GM23248 (cell line): Measurements from ENCODE around the gene ADCY1. TPM values are rescaled to one million over a fixed set of nuclear protein-coding genes. Genes with fewer than 3 reads are reported as not detected.
"Not testable (repeated sequence)": the region's sequence is repeated elsewhere in the genome, so short reads cannot be mapped to it uniquely, and the experiment has no call there.

Source experiments
- DNase-seq: peaks from one replicate; pipeline ENCODE4 v3.0.0-alpha.2; 2015
- H2AFZ ChIP-seq: fragments of 200-600 bp; sonication (generic); 2 replicates; pipeline ENCODE4 v1.6.1; 2016; ENCODE audit warnings: antibody characterized with exemption
- H3F3A ChIP-seq: fragments of 200-600 bp; sonication (generic); 2 replicates; pipeline ENCODE4 v1.6.1; 2016; ENCODE audit warnings: mild to moderate bottlenecking, antibody characterized with exemption, mixed run types; ENCODE audit not compliant: insufficient read depth
- H3K27ac ChIP-seq: fragments of 200-600 bp; sonication (generic); 2 replicates; pipeline ENCODE4 v1.5.1; 2016; ENCODE audit warnings: mild to moderate bottlenecking
- H3K27me3 ChIP-seq: fragments of 200-600 bp; sonication (generic); replicated peaks from 2 replicates; pipeline ENCODE4 v1.6.1; 2016; ENCODE audit warnings: mild to moderate bottlenecking; ENCODE audit not compliant: insufficient read depth
- H3K36me3 ChIP-seq: fragments of 200-600 bp; sonication (generic); 2 replicates; pipeline ENCODE4 v1.6.1; 2016; ENCODE audit warnings: low read depth, mild to moderate bottlenecking
- H3K4me1 ChIP-seq: fragments of 200-600 bp; sonication (generic); 2 replicates; pipeline ENCODE4 v1.6.1; 2016; ENCODE audit warnings: mild to moderate bottlenecking; ENCODE audit not compliant: insufficient read depth
- H3K4me2 ChIP-seq: fragments of 200-600 bp; sonication (generic); one replicate; pipeline ENCODE4 v1.6.1; 2016; ENCODE audit warnings: mild to moderate bottlenecking; ENCODE audit not compliant: unreplicated experiment
- H3K4me3 ChIP-seq: fragments of 200-600 bp; sonication (generic); 2 replicates; pipeline ENCODE4 v1.5.1; 2016; ENCODE audit warnings: mild to moderate bottlenecking
- H3K79me2 ChIP-seq: fragments of 200-600 bp; sonication (generic); 2 replicates; pipeline ENCODE4 v1.6.1; 2016; ENCODE audit warnings: mild to moderate bottlenecking; ENCODE audit not compliant: insufficient read depth
- H3K9ac ChIP-seq: fragments of 200-600 bp; sonication (generic); 2 replicates; pipeline ENCODE4 v1.6.1; 2016; ENCODE audit warnings: mild to moderate bottlenecking
- H3K9me2 ChIP-seq: fragments of 200-600 bp; sonication (generic); 2 replicates; pipeline ENCODE4 v1.6.1; 2016; ENCODE audit warnings: mixed run types, mild to moderate bottlenecking, moderate library complexity; ENCODE audit not compliant: insufficient read depth
- H3K9me3 ChIP-seq: fragments of 200-600 bp; sonication (generic); one replicate; pipeline ENCODE4 v1.6.1; 2017; ENCODE audit warnings: low read depth
- H4K20me1 ChIP-seq: fragments of 200-600 bp; sonication (generic); 2 replicates; pipeline ENCODE4 v1.6.0; 2016; ENCODE audit not compliant: insufficient read depth
- EZH2 ChIP-seq: fragments of 200-600 bp; sonication (generic); IDR thresholded peaks from 2 replicates; pipeline ENCODE4 v1.6.1; 2018; ENCODE audit warnings: antibody characterized with exemption, mild to moderate bottlenecking; ENCODE audit not compliant: insufficient read depth, poor library complexity, severe bottlenecking
- EZH2phosphoT487 ChIP-seq: fragments of 200-600 bp; sonication (generic); IDR thresholded peaks from 2 replicates; pipeline ENCODE4 v1.6.1; 2018; ENCODE audit warnings: antibody characterized with exemption, moderate library complexity, mild to moderate bottlenecking, low read depth; ENCODE audit not compliant: insufficient read depth
- WGBS, 2 experiments: methylation state at CpG; one replicate each; pipeline ENCODE4 v1.1.6; 2015 to 2017; ENCODE audit warnings: low lambda C conversion rate in 2 of 2, low coverage in 1 of 2; ENCODE audit errors: missing lambda C conversion rate in 2 of 2; 5-methylcytosine and 5-hydroxymethylcytosine counted together
- in situ Hi-C: fragments of 300-500 bp; cut with MboI; formaldehyde crosslinking; loops from 2 replicates; pipeline ENCODE4 v1.15.0; 2020
- polyA plus RNA-seq: library from polyadenylated mRNA; unstranded; fragments of >200 nt; fragmentation: Nextera tagmentation; extraction: Ambion mirVana; gene quantifications from 2 replicates; pipeline ENCODE4 v1.2.1, GENCODE V29; 2016
- total RNA-seq: library from RNA; depleted of rRNA; stranded (reverse); fragments of >200 nt; shearing (Covaris generic); gene quantifications from 2 replicates; pipeline ENCODE4 v1.2.3, GENCODE V29; 2014

ADCY1 gene
- total and polyA plus RNA-seq, 2 experiments from 2014 or later, result 0.11 TPM; not detected in 1

- Histone ChIP-seq H3K79me2 (no peaks in the 10 kb centered on the region), H3K9me3 (no peaks in the 10 kb centered on the region), H2AFZ (no peak overlapping the region), H3K9me2 (no peaks in the 10 kb centered on the region), H3K27me3 (no peaks in the 10 kb centered on the region), H3K4me3 (no peak overlapping the region), H4K20me1 (no peaks in the 10 kb centered on the region), H3K36me3 (no peaks in the 10 kb centered on the region), H3K4me1 (no peaks in the 10 kb centered on the region), H3K4me2 (no peak overlapping the region), H3K27ac (no peak overlapping the region), H3K9ac (no peak overlapping the region), H3F3A (no peaks in the 10 kb centered on the region)
- TF ChIP-seq EZH2phosphoT487, result no peak
- TF ChIP-seq EZH2, result no peak
- no peak for DNase-seq
- in situ Hi-C loops, result no loop called here
- WGBS, 2 experiments, result 76 to 78% methylated on average over 17 of the region's 17 CpGs
Measured at GRCh38 chr7:45717537-45718235, 143.5 kb downstream of the ADCY1 start.

- 55 to 58% methylated on average over 12 of the region's 12 CpGs for WGBS, 2 experiments
- H3K27me3 ChIP-seq, result no peaks in the 10 kb centered on the region
- DNase-seq, result no peak
Measured at GRCh38 chr7:45718464-45719330, 144.5 kb downstream of the ADCY1 start.

GRCh38 chr7:45720989-45721388, 146.8 kb downstream of the ADCY1 start:
- no peak for DNase-seq
- Histone ChIP-seq H3K9me3 (no peaks in the 10 kb centered on the region), H3K36me3 (peaks cover 20% of the 10 kb centered on the region), H3K4me1 (no peaks in the 10 kb centered on the region), H3K27me3 (no peaks in the 10 kb centered on the region), H3K4me2 (no peak overlapping the region), H3K79me2 (no peaks in the 10 kb centered on the region), H3K27ac (no peak overlapping the region), H4K20me1 (no peaks in the 10 kb centered on the region), H2AFZ (no peak overlapping the region), H3K4me3 (no peak overlapping the region), H3K9me2 (no peaks in the 10 kb centered on the region), H3F3A (peaks cover 3% of the 10 kb centered on the region; the same call in 1 of the 2 replicates), H3K9ac (no peak overlapping the region)
- in situ Hi-C loops, result no loop called here
- TF ChIP-seq EZH2, result no peak
- no peak for TF ChIP-seq EZH2phosphoT487
- 98 to 100% methylated on average over 3 of the region's 3 CpGs for WGBS, 2 experiments

More at GRCh38 chr7:45718464-45719330, 144.5 kb downstream of the ADCY1 start:
- H2AFZ ChIP-seq, result no peak overlapping the region
- no peak overlapping the region for H3K27ac ChIP-seq
- H3K9me3 ChIP-seq, result no peaks in the 10 kb centered on the region
- no peaks in the 10 kb centered on the region for H3K9me2 ChIP-seq
- no peaks in the 10 kb centered on the region for H3K4me1 ChIP-seq
- no peak overlapping the region for H3K4me3 ChIP-seq
- no peak overlapping the region for H3K9ac ChIP-seq
- no peak overlapping the region for H3K4me2 ChIP-seq
- in situ Hi-C loops, result no loop called here
- no peaks in the 10 kb centered on the region for H4K20me1 ChIP-seq
- H3K79me2 ChIP-seq, result no peaks in the 10 kb centered on the region
- TF ChIP-seq EZH2phosphoT487 (no peak), EZH2 (no peak)
- peaks cover under 1% of the 10 kb centered on the region; the same call in 1 of the 2 replicates for H3F3A ChIP-seq
- H3K36me3 ChIP-seq, result peaks cover 4% of the 10 kb centered on the region; the same call in 1 of the 2 replicates

GRCh38 chr7:45721686-45722598, 147.8 kb downstream of the ADCY1 start:
- TF ChIP-seq EZH2 (no peak), EZH2phosphoT487 (no peak)
- Histone ChIP-seq H3K9ac (no peak overlapping the region), H3K27ac (no peak overlapping the region), H3F3A (peaks cover 3% of the 10 kb centered on the region; the same call in 1 of the 2 replicates), H2AFZ (no peak overlapping the region), H3K79me2 (no peaks in the 10 kb centered on the region), H4K20me1 (no peaks in the 10 kb centered on the region), H3K4me2 (no peak overlapping the region), H3K9me3 (no peaks in the 10 kb centered on the region), H3K4me3 (no peak overlapping the region), H3K36me3 (peaks cover 29% of the 10 kb centered on the region), H3K9me2 (no peaks in the 10 kb centered on the region), H3K4me1 (no peaks in the 10 kb centered on the region), H3K27me3 (no peaks in the 10 kb centered on the region)
- in situ Hi-C loops, result no loop called here
- no peak for DNase-seq
- WGBS, 2 experiments, result 73 to 74% methylated on average over 22 of the region's 22 CpGs

GRCh38 chr7:45725231-45725630, 151.1 kb downstream of the ADCY1 start:
- H3K9ac ChIP-seq, H3K27ac ChIP-seq, H3K4me3 ChIP-seq, H4K20me1 ChIP-seq, DNase-seq, H3K4me2 ChIP-seq, H3K4me1 ChIP-seq, H3K79me2 ChIP-seq, H3K9me3 ChIP-seq, H2AFZ ChIP-seq, H3K9me2 ChIP-seq, H3F3A ChIP-seq, H3K27me3 ChIP-seq, in situ Hi-C loops: not testable (repeated sequence)
- 61 to 76% methylated on average over 1 to 2 of the region's 2 CpGs for WGBS, 2 experiments
- peaks cover 41% of the 10 kb centered on the region for H3K36me3 ChIP-seq
